Measurements from ENCODE around the gene DCANP1.
"Not testable (repeated sequence)": the region's sequence is repeated elsewhere in the genome, so short reads cannot be mapped to it uniquely, and the experiment has no call there.

DCANP1 gene

GRCh38 chr5:135447298-135447929, at the start of gene DCANP1:
DCANP1 (minus strand) TSS chr5:135447348; CDS start chr5:135447108, 240 bp downstream.
- DNase-seq = no peak

GRCh38 chr5:135495531-135495930, 48.4 kb upstream of the DCANP1 start:
- not testable (repeated sequence) for DNase-seq

- DNase-seq = no peak
Observed at GRCh38 chr5:135494196-135494595, 47.0 kb upstream of the DCANP1 start.

- no peak for DNase-seq
Observed at GRCh38 chr5:135493406-135494180, 46.4 kb upstream of the DCANP1 start.

GRCh38 chr5:135492319-135492626, 45.1 kb upstream of the DCANP1 start:
- no peak for DNase-seq

GRCh38 chr5:135491552-135492318, 44.6 kb upstream of the DCANP1 start:
- DNase-seq = no peak

GRCh38 chr5:135491038-135491551, 43.9 kb upstream of the DCANP1 start:
- no peak for DNase-seq

GRCh38 chr5:135490245-135491037, 43.3 kb upstream of the DCANP1 start:
- DNase-seq = no peak

GRCh38 chr5:135489466-135490244, 42.5 kb upstream of the DCANP1 start:
- no peak for DNase-seq

- DNase-seq = no peak
Observed at GRCh38 chr5:135488727-135489465, 41.7 kb upstream of the DCANP1 start.

GRCh38 chr5:135487839-135488514, 40.8 kb upstream of the DCANP1 start:
- no peak for DNase-seq

GRCh38 chr5:135487037-135487395, 39.9 kb upstream of the DCANP1 start:
- no peak for DNase-seq

- DNase-seq = no peak
Observed at GRCh38 chr5:135486131-135487036, 39.2 kb upstream of the DCANP1 start.

- no peak for DNase-seq
Observed at GRCh38 chr5:135484674-135485086, 37.5 kb upstream of the DCANP1 start.

GRCh38 chr5:135483254-135483653, 36.1 kb upstream of the DCANP1 start:
- no peak for DNase-seq

GRCh38 chr5:135482381-135482933, 35.3 kb upstream of the DCANP1 start:
- DNase-seq = no peak

- no peak for DNase-seq
Observed at GRCh38 chr5:135481909-135482311, 34.8 kb upstream of the DCANP1 start.

- no peak for DNase-seq
Observed at GRCh38 chr5:135481387-135481786, 34.2 kb upstream of the DCANP1 start.

- DNase-seq = no peak
Observed at GRCh38 chr5:135480511-135480910, 33.4 kb upstream of the DCANP1 start.
